ENCODE measurements around the gene BASP1. TPM values are rescaled to one million over a fixed set of nuclear protein-coding genes. Genes with fewer than 3 reads are reported as not detected.

BASP1 gene, protein sequence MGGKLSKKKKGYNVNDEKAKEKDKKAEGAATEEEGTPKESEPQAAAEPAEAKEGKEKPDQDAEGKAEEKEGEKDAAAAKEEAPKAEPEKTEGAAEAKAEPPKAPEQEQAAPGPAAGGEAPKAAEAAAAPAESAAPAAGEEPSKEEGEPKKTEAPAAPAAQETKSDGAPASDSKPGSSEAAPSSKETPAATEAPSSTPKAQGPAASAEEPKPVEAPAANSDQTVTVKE
- polyA plus RNA-seq (2013, experiment 1 of 2; ENCODE audit: insufficient read length) = 218 TPM
- 252 TPM for polyA plus RNA-seq (2013, experiment 2 of 2; ENCODE audit: insufficient read length)

DNA sequence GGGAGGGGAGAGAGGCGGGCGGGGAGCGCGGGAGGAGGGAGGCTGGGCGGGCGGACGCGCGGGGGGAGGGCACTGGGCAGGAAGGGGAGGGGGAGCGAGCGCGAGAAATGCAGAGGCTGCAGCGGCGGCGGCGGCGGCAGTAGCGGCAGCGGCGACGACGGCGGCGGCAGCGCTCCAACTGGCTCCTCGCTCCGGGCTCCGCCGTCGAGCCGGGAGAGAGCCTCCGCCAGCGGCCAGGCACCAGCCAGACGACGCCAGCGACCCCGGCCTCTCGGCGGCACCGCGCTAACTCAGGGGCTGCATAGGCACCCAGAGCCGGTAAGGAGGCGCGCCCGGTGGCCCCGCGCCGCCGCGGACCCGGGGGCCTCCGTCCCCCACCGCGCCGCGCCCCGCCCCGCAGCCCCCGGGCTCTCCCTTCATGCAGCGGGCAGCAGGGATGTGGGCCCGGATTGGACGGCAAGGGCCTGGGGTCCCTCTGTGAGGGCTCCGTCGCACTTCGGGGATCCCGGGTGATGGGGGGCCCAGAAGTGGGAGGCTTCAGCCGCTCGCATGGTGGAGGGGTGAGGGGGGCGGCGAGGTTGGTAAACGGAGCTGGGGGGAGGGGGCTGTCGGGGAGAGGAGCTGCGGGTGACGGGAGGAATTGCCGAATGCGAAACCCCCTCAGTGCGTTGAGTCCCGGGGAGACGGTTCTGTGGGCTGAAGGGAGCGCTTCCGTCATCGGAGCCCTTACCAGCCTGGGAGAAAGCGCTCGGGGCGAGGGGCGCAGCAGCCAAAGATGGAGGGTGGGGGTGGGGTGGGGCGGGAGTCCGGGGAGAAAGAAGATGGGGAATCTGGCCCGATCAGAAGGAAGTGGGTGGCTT is at the start of gene BASP1:
BASP1 (plus strand) TSS at position 139 of the 860 bp plus-strand sequence. CDS start 57,586 bp downstream, outside the sequence.
- DNase-seq = peak; percentile 90

- DNase-seq = peak; percentile 56
Measured at GRCh38 chr5:17169507-17169906, 47.9 kb upstream of the BASP1 start.

- DNase-seq = no peak
Measured at GRCh38 chr5:17172791-17173190, 44.6 kb upstream of the BASP1 start.

GRCh38 chr5:17174965-17175364 is 42.5 kb upstream of the BASP1 start:
- DNase-seq = no peak

- no peak for DNase-seq
Measured at GRCh38 chr5:17177501-17178372, 39.7 kb upstream of the BASP1 start.

DNA sequence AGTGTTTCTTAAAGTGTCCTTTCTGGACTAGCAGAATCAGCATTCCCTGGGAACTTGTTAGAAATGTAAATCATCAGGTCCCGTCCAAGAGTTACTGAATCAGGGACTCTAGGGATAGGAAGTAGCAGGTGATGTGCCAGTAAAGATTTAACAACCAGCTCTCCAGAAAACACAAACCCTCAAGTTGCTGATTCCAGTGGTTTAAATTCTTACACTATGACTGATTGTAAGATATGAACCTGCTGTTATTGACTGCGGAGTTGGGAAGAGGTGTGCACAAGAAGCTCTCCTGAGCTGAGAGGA is 39.1 kb upstream of the BASP1 start:
- no peak for DNase-seq

DNA sequence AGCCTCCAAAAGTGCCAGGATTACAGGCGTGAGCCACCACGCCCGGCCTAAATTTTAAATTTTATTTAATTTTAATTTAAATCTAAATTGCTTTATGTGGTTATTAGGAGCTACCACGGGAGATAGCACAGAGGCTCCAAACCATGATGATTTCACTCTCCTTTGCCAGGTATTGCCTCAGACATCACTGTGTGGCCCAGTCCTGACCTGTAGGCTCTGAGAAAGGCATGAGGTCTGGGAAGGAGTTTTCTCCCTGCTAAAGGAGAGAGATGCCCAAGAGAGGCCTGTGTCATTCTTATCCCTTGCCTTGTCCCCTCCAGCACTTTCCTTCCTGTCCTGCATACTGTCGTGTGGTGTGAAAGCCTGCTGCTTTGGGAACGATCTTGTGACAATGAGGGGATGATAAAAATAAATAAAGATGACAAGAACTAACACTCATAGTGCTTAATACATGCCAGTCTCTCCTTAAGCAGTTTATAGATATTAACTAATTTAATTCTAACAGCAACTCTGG is 37.0 kb upstream of the BASP1 start:
- DNase-seq = no peak

DNA sequence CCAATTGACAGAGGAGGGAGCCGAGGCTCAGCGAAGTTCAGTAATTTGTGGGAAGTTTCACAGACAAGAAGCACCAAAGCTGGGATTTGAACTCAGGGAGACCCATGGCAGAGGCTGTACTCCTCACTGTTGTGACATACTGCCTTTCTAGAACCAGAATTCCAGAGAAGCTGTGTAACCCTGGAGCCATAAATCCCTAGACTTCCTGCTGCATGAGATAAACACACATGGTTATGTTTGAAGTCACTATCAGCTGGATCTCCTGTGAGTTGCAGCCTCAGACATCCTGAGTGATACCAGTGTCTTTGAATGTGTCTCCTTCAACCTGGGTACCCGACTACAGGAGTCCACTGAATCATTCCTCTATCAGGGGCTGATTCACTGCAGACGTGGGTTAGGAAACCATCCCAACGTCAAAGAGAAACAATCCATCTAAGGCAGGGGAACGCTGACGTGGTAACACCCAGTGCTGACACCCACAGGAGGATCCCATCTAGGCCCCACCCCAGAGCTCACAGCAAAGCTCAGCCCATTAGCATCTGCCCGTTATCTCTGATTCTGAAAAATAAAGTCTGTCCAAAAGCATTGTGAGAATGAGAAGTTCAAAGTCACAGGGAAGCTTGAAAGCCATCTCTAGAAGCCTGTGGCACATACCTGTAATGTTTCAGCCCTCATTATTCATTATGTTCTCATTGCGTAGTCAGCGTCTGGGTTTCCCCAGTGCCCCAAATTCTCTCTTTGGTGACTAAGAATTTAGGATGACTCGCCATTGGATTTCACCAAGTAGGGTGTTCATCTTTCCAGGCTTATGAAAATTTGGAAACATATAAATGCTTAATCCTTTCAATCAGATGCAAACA is 36.3 kb upstream of the BASP1 start:
- DNase-seq = peak; percentile 88

DNA sequence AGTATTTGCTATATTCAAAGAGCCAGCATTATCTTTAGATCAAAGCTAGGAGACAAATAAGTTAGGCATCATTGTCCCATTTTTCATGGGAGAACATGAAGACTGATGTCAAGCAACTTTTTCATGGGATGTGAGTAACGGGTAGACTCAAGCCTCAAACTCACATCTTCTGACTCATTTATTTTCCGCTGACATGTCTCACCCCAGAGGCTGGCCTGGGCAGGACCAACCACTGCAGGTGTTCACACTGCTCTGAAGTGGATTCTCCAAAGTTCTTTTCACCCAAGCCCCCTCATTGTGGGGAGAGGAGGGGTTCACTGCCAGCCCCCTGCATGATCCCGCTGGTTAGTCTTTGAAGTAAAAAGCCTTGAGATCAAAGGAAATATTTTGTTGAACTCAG is 34.9 kb upstream of the BASP1 start:
- DNase-seq = no peak

DNA sequence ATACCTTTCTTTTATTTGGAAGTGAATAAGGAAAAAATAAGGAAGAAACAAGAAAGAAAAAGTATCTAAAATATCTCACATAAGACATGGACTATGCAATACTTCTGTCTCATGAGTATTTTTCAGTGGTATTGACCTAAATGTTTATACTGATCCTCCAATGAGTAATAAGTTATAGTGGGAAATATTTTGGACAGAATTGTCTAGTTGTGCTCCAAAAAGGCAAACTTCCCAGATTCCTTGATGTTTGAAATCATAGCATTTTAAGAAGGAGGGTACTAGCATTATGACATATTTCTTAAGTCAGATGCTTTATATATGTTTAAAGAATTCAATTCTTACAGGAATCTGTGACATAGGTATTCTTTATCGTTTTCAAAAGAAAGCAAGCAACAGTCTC is 34.5 kb upstream of the BASP1 start:
- peak; percentile 54 for DNase-seq

DNA sequence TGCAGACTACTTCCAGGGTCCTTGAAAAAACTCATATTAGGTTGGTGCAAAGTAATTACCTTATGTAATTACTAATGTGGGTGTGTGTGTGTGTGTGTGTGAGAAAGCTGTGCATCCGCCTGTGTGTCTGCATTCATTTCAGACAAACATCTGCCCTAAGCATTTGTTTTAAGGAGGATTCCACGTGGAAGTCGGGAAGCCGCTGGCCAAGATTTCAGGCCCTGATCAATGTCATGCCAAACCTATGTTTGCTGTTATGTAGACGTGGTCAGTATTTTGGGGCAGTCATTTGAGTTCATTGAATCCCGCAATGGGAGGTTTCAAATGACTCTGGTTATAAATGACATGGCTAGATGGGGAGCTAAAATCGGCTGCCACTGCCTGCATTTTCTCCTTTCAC is 33.6 kb upstream of the BASP1 start:
- DNase-seq = no peak

DNA sequence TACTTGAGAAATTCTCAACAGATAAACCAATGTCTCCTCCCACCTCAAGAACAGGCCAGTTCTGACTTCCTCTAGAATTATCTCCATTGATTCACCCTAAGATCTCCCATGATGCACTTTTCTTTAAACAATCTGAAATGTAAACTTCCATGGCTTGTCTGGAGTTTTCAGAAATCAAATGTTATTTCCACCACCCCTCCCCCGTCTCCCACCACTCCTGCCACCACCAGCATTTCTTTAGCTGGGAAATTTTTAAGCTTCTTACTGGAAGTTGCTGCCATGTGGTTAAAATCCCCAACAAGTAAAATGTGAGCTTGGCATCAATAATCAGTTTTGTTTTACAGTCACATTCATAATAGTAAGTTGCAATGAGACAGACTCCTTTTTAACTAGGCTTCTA is 32.8 kb upstream of the BASP1 start:
- peak; percentile 60 for DNase-seq

GRCh38 chr5:17185349-17185748 is 32.1 kb upstream of the BASP1 start:
- DNase-seq = no peak

DNA sequence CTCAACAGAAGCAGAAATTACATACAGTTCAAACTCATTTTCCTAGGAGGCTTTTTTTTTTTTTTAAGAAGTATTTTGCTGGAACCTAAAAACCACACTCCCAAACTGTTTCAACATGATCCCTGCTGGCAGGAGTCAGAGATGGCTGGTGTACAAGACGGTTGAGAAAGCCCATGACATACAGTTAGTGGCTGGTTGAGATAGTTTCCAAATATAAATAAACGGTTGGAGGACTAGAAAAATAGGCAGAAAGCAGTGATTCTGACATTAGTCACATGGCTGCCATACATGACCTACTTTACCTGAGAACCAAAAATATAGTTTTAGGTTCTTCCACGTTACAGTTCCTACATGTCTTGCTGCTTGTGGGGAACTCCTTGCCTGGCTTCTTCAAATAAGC is 31.7 kb upstream of the BASP1 start:
- peak; percentile 90 for DNase-seq

- no peak for DNase-seq
Measured at GRCh38 chr5:17186256-17186655, 31.2 kb upstream of the BASP1 start.

DNA sequence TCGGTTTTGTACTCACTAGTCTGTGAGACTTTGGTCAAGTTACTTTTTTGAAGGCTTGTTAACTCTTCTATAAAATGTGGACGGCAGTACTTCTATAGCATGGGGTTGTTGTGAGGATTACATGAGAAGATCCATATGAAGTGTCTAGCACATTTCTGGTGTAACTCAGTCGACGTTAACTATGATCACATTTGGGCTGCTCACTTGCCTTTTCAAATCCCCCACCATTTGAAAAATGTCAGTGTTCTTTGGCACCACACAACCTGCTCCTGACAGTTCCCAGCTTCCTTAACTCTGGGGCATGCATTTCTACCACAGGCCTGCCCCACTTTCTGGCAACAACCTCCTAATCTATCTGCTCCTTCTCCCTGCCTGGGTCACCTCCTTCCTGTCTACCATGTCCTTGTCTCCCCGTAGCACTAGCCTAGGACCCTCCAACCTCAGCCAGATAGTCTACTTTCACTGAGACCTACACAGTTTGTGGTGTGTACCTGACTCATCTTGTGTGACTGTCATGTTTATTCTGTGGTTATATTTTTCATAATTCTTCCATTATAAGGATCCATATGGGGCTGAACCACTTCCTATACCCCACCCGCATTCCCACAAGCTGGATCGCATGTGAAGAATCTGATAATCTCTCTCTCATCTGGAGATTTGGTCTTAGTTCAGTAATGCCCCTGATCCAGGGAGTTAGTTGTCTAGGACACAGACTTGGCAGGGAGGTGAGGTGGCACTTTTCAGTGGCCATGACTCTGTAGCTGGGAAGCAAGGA is 30.2 kb upstream of the BASP1 start:
- peak; percentile 76 for DNase-seq

GRCh38 chr5:17187786-17188170 is 29.7 kb upstream of the BASP1 start:
- DNase-seq = no peak

GRCh38 chr5:17189381-17190036 is 27.9 kb upstream of the BASP1 start:
- peak; percentile 83 for DNase-seq

- peak; percentile 75 for DNase-seq
Measured at GRCh38 chr5:17190242-17190778, 27.1 kb upstream of the BASP1 start.

GRCh38 chr5:17190799-17191391 is 26.5 kb upstream of the BASP1 start:
- no peak for DNase-seq

All from fibroblast of skin of scalp (primary cell).